HEK293 (cell line): ENCODE measurements around the gene C6orf15.
A peak's percentile ranks its signal among the peaks of the same experiment; 100 is the strongest.

ENCODE experiments used
- CTCF ChIA-PET: fragments of 350-600 bp; formaldehyde crosslinking; extraction: SDS; loops from one replicate; lab custom pipeline; 2021; ENCODE audit warnings: antibody characterized with exemption; lab: Yijun Ruan, JAX
- POLR2A ChIA-PET: fragments of 300-600 bp; formaldehyde crosslinking; extraction: SDS; loops from one replicate; lab custom pipeline; 2020; ENCODE audit warnings: antibody characterized with exemption, inconsistent platforms; lab: Yijun Ruan, JAX
- H3K27ac ChIP-seq: fragments of 200-500 bp; sonication (Bioruptor generic); 2 replicates; pipeline ENCODE4 v1.5.1; 2014; ENCODE audit warnings: low read depth, low read length, control low read depth, inconsistent platforms; ENCODE audit errors: extremely low read depth
- H3K36me3 ChIP-seq, 2 experiments: fragments of 200-500 bp in 1 of 2; sonication (Bioruptor generic) in 1 of 2; 1 replicate in 1 of 2; 2 replicates in 1 of 2; pipeline ENCODE4 v1.5.1; 2014 to 2017; ENCODE audit warnings: inconsistent platforms in 2 of 2, low read length in 2 of 2; ENCODE audit not compliant: control insufficient read depth in 2 of 2, insufficient read depth in 1 of 2
- H3K4me1 ChIP-seq: fragments of 200-500 bp; sonication (Bioruptor generic); 2 replicates; pipeline ENCODE4 v1.5.1; 2014; ENCODE audit warnings: mild to moderate bottlenecking, low read length, inconsistent platforms; ENCODE audit not compliant: control insufficient read depth, insufficient read depth
- H3K4me3 ChIP-seq: 2 replicates; pipeline ENCODE4 v1.5.1; 2011; ENCODE audit warnings: low read depth, mild to moderate bottlenecking, control low read depth, low read length, moderate library complexity
- H3K9me3 ChIP-seq: fragments of 200-500 bp; sonication (Bioruptor generic); 2 replicates; pipeline ENCODE4 v1.5.1; 2014; ENCODE audit warnings: low read depth, low read length, inconsistent platforms; ENCODE audit not compliant: control insufficient read depth, insufficient read depth
- BCL11B ChIP-seq: fragments of 450-650 bp; formaldehyde crosslinking; IDR thresholded peaks from 2 replicates; pipeline ENCODE4 v1.5.1; 2016; ENCODE audit warnings: low read depth, missing biosample characterization, missing genetic modification characterization
- GLIS1 ChIP-seq: fragments of 450-650 bp; formaldehyde crosslinking; IDR thresholded peaks from 2 replicates; pipeline ENCODE4 v1.5.1; 2016; ENCODE audit warnings: missing biosample characterization, missing genetic modification characterization
- RBAK ChIP-seq: fragments of 450-650 bp; formaldehyde crosslinking; IDR thresholded peaks from 2 replicates; pipeline ENCODE4 v1.5.1; 2016; ENCODE audit warnings: missing biosample characterization, missing genetic modification characterization
- SCRT1 ChIP-seq: fragments of 450-650 bp; formaldehyde crosslinking; IDR thresholded peaks from 2 replicates; pipeline ENCODE4 v1.5.1; 2016; ENCODE audit warnings: missing biosample characterization, missing genetic modification characterization, borderline replicate concordance
- SCRT2 ChIP-seq: fragments of 450-650 bp; formaldehyde crosslinking; IDR thresholded peaks from 2 replicates; pipeline ENCODE4 v1.5.1; 2016; ENCODE audit warnings: missing biosample characterization, missing genetic modification characterization
- ZBTB11 ChIP-seq: fragments of 450-650 bp; formaldehyde crosslinking; conservative IDR thresholded peaks from 2 replicates; pipeline ENCODE4 v1.5.1; 2016; ENCODE audit warnings: low read depth, missing biosample characterization, missing genetic modification characterization
- ZFHX2 ChIP-seq: fragments of 450-650 bp; formaldehyde crosslinking; conservative IDR thresholded peaks from 2 replicates; pipeline ENCODE4 v1.5.1; 2016; ENCODE audit warnings: missing biosample characterization, missing genetic modification characterization
- ZNF391 ChIP-seq: fragments of 450-650 bp; formaldehyde crosslinking; IDR thresholded peaks from 2 replicates; pipeline ENCODE4 v1.5.1; 2016; ENCODE audit warnings: low read depth, missing biosample characterization, missing genetic modification characterization, borderline replicate concordance
- ZNF660 ChIP-seq: fragments of 450-650 bp; IDR thresholded peaks from 2 replicates; pipeline ENCODE4 v1.5.1; 2018; ENCODE audit warnings: missing biosample characterization, mild to moderate bottlenecking, missing genetic modification characterization
- ZNF776 ChIP-seq: fragments of 450-650 bp; formaldehyde crosslinking; IDR thresholded peaks from 2 replicates; pipeline ENCODE4 v1.5.0; 2017; ENCODE audit warnings: missing biosample characterization, missing genetic modification characterization, borderline replicate concordance
- TF ChIP-seq, protein P1 (sequence below): fragments of 450-650 bp; formaldehyde crosslinking; IDR thresholded peaks from 2 replicates; pipeline ENCODE4 v1.5.1; 2016; ENCODE audit warnings: missing biosample characterization, missing genetic modification characterization
- TF ChIP-seq, protein P2 (sequence below): fragments of 450-650 bp; formaldehyde crosslinking; conservative IDR thresholded peaks from 2 replicates; pipeline ENCODE4 v1.5.1; 2016; ENCODE audit warnings: low read depth, missing biosample characterization, missing genetic modification characterization
- TF ChIP-seq, protein P3 (sequence below): fragments of 450-650 bp; formaldehyde crosslinking; IDR thresholded peaks from 2 replicates; pipeline ENCODE4 v1.5.1; 2017; ENCODE audit warnings: missing biosample characterization, missing genetic modification characterization

Gene C6orf15

DNA sequence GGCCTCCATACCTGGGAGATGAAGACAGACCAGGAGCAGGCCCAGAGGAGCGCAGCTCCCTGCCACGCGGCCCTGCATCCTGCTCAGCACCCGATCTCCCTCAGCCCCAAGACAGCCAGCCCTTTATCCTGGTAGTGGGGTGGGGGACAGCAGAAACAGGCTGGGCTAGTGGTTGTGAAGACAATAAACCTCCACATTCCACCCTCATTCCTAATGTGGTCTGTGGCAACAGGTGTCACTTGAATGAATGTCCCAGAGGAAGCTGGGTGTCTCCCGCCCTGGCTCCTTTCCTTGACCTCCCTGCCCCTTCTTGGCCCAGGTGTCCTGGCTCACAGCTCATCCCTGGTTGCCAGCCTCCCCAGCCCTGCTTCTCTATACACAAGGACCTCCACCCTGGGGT lies at the start of gene C6orf15:
Gene C6orf15 (minus strand): TSS at position 98 of the 400 bp plus-strand sequence. CDS start 20 bp downstream, at position 78.
- no peaks in the 10 kb centered on the region for H3K9me3 ChIP-seq
- H3K36me3 ChIP-seq = no peaks in the 10 kb centered on the region
- peaks cover 7% of the 10 kb centered on the region for H3K4me1 ChIP-seq
- TF ChIP-seq SCRT2 (tag by site-specific recombination) (peak; percentile 93), SCRT1 (peak; percentile 62; the same call in 1 of the 2 replicates), ZNF660 (tag by site-specific recombination) (no peak), ZBTB11 (tag by site-specific recombination) (no peak), GLIS1 (tag by site-specific recombination) (no peak), ZNF391 (tag by site-specific recombination) (no peak)
- TF ChIP-seq, protein P1, sequence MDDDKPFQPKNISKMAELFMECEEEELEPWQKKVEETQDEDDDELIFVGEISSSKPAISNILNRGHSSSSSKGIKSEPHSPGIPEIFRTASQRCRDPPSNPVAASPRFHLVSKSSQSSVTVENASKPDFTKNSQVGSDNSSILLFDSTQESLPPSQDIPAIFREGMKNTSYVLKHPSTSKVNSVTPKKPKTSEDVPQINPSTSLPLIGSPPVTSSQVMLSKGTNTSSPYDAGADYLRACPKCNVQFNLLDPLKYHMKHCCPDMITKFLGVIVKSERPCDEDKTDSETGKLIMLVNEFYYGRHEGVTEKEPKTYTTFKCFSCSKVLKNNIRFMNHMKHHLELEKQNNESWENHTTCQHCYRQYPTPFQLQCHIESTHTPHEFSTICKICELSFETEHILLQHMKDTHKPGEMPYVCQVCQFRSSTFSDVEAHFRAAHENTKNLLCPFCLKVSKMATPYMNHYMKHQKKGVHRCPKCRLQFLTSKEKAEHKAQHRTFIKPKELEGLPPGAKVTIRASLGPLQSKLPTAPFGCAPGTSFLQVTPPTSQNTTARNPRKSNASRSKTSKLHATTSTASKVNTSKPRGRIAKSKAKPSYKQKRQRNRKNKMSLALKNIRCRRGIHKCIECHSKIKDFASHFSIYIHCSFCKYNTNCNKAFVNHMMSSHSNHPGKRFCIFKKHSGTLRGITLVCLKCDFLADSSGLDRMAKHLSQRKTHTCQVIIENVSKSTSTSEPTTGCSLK (tag by site-specific recombination) = no peak
- TF ChIP-seq, protein P2, sequence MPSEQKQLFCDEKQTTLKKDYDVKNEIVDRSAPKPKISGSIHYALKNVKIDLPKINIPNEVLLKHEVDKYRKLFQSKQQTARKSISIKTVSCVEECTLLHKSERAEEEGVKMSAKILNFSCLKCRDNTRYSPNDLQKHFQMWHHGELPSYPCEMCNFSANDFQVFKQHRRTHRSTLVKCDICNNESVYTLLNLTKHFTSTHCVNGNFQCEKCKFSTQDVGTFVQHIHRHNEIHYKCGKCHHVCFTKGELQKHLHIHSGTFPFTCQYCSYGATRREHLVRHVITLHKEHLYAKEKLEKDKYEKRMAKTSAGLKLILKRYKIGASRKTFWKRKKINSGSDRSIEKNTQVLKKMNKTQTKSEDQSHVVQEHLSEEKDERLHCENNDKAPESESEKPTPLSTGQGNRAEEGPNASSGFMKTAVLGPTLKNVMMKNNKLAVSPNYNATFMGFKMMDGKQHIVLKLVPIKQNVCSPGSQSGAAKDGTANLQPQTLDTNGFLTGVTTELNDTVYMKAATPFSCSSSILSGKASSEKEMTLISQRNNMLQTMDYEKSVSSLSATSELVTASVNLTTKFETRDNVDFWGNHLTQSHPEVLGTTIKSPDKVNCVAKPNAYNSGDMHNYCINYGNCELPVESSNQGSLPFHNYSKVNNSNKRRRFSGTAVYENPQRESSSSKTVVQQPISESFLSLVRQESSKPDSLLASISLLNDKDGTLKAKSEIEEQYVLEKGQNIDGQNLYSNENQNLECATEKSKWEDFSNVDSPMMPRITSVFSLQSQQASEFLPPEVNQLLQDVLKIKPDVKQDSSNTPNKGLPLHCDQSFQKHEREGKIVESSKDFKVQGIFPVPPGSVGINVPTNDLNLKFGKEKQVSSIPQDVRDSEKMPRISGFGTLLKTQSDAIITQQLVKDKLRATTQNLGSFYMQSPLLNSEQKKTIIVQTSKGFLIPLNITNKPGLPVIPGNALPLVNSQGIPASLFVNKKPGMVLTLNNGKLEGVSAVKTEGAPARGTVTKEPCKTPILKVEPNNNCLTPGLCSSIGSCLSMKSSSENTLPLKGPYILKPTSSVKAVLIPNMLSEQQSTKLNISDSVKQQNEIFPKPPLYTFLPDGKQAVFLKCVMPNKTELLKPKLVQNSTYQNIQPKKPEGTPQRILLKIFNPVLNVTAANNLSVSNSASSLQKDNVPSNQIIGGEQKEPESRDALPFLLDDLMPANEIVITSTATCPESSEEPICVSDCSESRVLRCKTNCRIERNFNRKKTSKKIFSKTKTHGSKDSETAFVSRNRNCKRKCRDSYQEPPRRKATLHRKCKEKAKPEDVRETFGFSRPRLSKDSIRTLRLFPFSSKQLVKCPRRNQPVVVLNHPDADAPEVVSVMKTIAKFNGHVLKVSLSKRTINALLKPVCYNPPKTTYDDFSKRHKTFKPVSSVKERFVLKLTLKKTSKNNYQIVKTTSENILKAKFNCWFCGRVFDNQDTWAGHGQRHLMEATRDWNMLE = no peak
- H3K27ac ChIP-seq = no peak within 1 kb of the TSS
- ChIA-PET CTCF (interaction anchor here (0.8 to 8.3 kb wide), 4 partner anchors 10 to 144 kb away, joined by 3 to 60 read pairs (median 10); no protein-coding TSS in a partner anchor), POLR2A (no interaction called here)
- H3K4me3 ChIP-seq = no peak within 1 kb of the TSS

DNA sequence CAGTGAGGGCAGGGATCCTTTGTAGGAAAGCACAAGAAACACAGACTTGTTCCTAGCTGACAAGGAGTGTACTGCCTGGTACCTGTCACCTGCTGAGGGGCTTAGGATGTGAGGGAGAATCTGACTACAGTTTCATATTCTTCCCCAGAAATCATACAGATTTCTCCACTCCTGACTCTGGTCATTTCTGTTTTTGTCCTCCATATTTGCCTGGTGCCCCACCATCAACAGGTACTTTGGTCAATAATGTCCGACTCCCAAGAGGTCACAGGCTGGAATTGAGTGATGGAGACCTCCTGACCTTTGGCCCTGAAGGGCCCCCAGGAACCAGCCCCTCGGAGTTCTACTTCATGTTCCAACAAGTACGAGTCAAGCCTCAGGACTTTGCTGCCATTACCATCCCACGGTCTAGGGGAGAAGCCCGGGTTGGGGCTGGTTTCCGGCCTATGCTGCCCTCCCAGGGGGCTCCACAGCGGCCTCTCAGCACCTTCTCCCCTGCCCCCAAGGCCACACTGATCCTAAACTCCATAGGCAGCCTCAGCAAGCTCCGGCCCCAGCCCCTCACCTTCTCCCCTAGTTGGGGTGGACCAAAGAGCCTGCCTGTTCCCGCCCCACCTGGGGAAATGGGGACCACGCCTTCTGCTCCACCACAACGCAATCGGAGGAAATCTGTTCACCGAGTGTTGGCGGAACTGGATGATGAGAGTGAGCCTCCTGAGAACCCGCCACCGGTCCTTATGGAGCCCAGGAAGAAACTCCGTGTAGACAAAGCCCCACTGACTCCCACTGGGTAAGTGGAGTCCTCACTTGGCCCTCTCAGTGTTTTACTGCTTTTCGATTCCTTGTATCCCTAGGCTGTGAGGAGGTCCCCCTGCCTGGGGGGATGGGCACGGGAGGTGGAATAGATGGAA lies 49.1 kb upstream of the C6orf15 start:
- TF ChIP-seq RBAK (no peak), ZNF776 (no peak), BCL11B (tag by site-specific recombination) (no peak), SCRT2 (tag by site-specific recombination) (peak; percentile 76), ZFHX2 (tag by site-specific recombination) (no peak)
- TF ChIP-seq, protein P3, sequence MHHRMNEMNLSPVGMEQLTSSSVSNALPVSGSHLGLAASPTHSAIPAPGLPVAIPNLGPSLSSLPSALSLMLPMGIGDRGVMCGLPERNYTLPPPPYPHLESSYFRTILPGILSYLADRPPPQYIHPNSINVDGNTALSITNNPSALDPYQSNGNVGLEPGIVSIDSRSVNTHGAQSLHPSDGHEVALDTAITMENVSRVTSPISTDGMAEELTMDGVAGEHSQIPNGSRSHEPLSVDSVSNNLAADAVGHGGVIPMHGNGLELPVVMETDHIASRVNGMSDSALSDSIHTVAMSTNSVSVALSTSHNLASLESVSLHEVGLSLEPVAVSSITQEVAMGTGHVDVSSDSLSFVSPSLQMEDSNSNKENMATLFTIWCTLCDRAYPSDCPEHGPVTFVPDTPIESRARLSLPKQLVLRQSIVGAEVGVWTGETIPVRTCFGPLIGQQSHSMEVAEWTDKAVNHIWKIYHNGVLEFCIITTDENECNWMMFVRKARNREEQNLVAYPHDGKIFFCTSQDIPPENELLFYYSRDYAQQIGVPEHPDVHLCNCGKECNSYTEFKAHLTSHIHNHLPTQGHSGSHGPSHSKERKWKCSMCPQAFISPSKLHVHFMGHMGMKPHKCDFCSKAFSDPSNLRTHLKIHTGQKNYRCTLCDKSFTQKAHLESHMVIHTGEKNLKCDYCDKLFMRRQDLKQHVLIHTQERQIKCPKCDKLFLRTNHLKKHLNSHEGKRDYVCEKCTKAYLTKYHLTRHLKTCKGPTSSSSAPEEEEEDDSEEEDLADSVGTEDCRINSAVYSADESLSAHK = no peak
- Histone ChIP-seq H3K4me1 (peaks cover 9% of the 10 kb centered on the region), H3K4me3 (no peak overlapping the region), H3K27ac (no peak overlapping the region), H3K36me3 (peaks cover 14 to 50% of the 10 kb centered on the region in 2 experiments), H3K9me3 (no peaks in the 10 kb centered on the region)
- POLR2A ChIA-PET = interaction anchor here (0.7 kb wide), 1 partner anchor 967 kb away, joined by 3 read pairs; the partner anchor contains the start of gene ATF6B
- CTCF ChIA-PET = no interaction called here
